HUES64 (cell line): Measurements from ENCODE around the gene XPC.

Experiments
- H3K27ac ChIP-seq: 2 replicates; pipeline ENCODE4 v1.7.0; 2013; ENCODE audit warnings: low read depth, low read length, inconsistent platforms
- H3K27me3 ChIP-seq: 2 replicates; pipeline ENCODE4 v1.6.1; 2013; ENCODE audit warnings: mild to moderate bottlenecking, low read length; ENCODE audit not compliant: insufficient read depth
- H3K36me3 ChIP-seq: 2 replicates; pipeline ENCODE4 v1.6.1; 2013; ENCODE audit warnings: mild to moderate bottlenecking, low read length; ENCODE audit not compliant: insufficient read depth
- H3K4me1 ChIP-seq: 2 replicates; pipeline ENCODE4 v1.6.1; 2013; ENCODE audit warnings: mild to moderate bottlenecking, low read length, moderate library complexity; ENCODE audit not compliant: insufficient read depth
- H3K4me3 ChIP-seq: 2 replicates; pipeline ENCODE4 v1.5.1; 2013; ENCODE audit warnings: mild to moderate bottlenecking, low read length, moderate library complexity
- H3K9ac ChIP-seq: 2 replicates; pipeline ENCODE4 v1.6.1; 2013; ENCODE audit warnings: mild to moderate bottlenecking, low read depth, low read length
- H3K9me3 ChIP-seq: 2 replicates; pipeline ENCODE4 v1.6.1; 2013; ENCODE audit warnings: low read depth, low read length; ENCODE audit not compliant: insufficient read depth
- WGBS: fragments of 150-250, 120-280 bp; methylation state at CpG from one replicate; pipeline ENCODE4 v1.1.7; 2013; ENCODE audit warnings: missing lambda C conversion rate; 5-methylcytosine and 5-hydroxymethylcytosine counted together

Gene XPC

DNA sequence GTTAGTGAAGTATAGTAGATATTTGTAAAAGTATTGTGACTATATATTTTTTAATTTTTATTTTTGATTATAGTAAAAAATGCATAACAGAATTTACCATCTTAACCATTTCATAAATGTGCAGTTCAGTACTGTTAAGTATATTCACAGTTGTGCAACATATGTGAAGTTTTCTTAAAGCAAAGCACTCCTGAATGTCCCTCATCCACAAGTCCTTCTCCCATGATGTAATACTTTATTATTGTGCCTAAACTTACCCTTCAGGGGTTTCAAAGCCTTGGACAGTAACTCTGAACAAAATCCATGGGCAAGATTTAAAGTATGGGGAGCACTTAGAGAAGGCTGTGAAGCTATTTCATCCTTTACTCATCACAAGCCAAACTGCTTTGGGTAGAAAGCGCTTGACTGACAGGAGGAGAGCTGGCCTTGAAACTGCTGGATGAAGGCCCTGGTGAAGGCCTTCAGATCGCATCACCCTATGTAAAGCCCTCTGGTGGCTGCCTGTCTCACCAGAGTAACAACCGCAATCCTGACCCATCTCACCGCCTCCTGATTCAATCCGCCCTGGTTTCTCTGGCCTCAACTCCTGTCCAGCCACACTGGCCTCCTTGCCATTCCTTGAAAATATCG is 28.3 kb upstream of the XPC start:
- no peaks in the 10 kb centered on the region for H3K27me3 ChIP-seq
- WGBS: 85% methylated on average over 6 of the region's 6 CpGs
- no peak overlapping the region for H3K27ac ChIP-seq
- H3K36me3 ChIP-seq: no peaks in the 10 kb centered on the region
- H3K4me3 ChIP-seq: no peak overlapping the region
- peaks cover 7% of the 10 kb centered on the region for H3K4me1 ChIP-seq
- no peaks in the 10 kb centered on the region for H3K9me3 ChIP-seq
- H3K9ac ChIP-seq: no peak overlapping the region

DNA sequence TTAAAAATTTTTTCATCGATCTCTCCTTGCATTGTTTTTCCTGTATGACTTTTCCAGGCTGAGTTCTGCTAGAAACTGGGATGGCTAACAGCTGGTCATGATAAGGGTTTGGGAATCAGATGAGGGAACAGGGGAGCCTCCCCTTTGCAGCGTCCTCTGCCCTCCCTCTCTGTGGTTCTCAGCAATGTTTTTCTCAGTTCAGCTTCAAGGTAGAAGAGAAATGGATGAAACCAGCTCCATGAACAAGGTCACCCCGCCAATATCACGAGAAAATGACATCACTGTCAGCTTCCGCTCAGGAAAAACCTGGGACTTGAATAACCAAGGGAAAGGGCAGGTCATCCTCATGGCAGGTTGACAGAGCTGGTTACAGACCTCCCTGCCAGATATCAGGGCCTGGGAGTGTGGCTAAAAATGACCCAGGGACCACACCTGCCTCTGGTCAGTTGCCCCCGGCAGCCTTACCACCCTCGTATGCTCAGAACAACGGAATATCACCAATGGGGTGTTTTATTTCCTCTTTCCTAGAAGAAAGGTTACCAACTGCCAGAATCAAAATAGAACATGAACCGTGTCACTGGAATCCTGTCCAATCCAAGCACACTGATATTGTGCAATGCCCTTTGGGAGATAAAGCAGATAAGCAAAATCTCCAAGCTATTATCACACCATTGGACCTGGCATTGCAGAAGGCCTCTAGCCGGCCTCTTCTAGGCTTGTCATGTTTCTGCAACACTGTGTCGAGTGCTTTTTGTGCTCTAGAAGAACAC is 26.3 kb upstream of the XPC start:
- H3K27ac ChIP-seq: no peak overlapping the region
- H3K4me1 ChIP-seq: no peaks in the 10 kb centered on the region; the same call in 1 of the 2 replicates
- H3K4me3 ChIP-seq: no peak overlapping the region
- 92% methylated on average over 11 of the region's 11 CpGs for WGBS
- no peaks in the 10 kb centered on the region for H3K9me3 ChIP-seq
- no peaks in the 10 kb centered on the region for H3K27me3 ChIP-seq
- no peak overlapping the region for H3K9ac ChIP-seq
- no peaks in the 10 kb centered on the region for H3K36me3 ChIP-seq

DNA sequence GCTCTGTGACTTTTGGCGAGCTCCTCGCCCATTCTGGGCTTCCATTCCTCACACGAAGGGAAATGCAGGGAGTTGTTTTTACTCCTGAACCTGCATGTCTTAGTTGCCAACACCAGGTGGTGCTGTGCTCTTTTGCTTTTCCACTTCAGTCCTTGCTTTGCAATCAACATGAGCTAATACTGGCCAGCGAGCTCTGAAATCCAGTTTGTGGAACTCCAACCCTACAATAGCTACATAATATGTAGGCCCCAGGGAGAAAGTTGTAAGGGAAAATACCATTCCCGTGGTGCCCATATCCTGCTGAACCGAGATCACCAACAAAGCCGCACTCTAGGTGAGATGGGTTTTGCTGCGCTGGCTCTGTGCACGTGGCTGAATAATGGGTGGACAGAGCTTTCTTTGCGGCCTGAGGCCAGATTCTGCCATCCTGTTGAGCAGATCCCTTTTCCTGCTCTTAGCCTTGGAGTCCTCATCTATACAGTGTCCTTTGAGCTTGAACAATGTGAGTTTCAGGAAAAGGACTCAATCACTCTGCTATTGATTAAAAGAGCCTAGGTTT is 25.2 kb upstream of the XPC start:
- Histone ChIP-seq H3K27me3 (no peaks in the 10 kb centered on the region), H3K4me3 (no peak overlapping the region), H3K4me1 (no peaks in the 10 kb centered on the region), H3K27ac (no peak overlapping the region), H3K36me3 (peaks cover 10% of the 10 kb centered on the region), H3K9ac (no peak overlapping the region), H3K9me3 (no peaks in the 10 kb centered on the region)
- WGBS: 56% methylated on average over 10 of the region's 10 CpGs

DNA sequence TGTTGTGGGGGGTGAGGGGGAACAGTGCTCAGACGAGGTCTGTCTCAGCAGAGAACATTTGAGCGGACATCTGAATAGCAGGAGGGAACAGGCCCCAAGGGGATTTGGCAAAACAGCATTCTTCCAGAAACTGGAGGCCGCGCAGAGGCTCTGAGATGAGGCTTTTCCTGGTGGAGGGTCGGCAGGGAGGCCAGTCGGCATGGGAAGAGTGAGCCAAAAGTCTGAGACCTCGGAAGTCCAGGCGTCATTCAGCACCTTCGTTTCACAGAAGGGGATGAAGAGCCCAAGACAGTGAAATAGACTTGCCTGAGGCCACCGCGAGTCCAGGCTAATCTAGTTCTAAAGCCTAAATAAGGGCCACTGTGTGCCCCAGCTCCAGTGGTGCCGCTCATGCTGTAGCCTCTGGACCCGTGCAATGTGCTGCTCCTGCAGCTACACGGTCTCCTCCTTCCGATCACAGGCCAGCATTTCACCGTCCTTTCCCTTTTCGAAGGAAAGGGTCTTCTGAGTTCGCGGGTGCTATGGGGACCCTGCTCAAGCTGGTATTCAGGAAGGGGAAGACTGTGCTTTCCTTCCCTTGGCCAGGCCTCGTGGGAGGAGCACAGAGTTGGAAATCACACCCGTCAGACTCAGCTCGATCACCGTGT is 24.6 kb upstream of the XPC start:
- H3K36me3 ChIP-seq: peaks cover 16% of the 10 kb centered on the region
- H3K4me3 ChIP-seq: no peak overlapping the region
- no peaks in the 10 kb centered on the region for H3K27me3 ChIP-seq
- H3K9ac ChIP-seq: no peak overlapping the region
- H3K27ac ChIP-seq: no peak overlapping the region
- WGBS: 76% methylated on average over 23 of the region's 23 CpGs
- no peaks in the 10 kb centered on the region for H3K4me1 ChIP-seq
- no peaks in the 10 kb centered on the region for H3K9me3 ChIP-seq

DNA sequence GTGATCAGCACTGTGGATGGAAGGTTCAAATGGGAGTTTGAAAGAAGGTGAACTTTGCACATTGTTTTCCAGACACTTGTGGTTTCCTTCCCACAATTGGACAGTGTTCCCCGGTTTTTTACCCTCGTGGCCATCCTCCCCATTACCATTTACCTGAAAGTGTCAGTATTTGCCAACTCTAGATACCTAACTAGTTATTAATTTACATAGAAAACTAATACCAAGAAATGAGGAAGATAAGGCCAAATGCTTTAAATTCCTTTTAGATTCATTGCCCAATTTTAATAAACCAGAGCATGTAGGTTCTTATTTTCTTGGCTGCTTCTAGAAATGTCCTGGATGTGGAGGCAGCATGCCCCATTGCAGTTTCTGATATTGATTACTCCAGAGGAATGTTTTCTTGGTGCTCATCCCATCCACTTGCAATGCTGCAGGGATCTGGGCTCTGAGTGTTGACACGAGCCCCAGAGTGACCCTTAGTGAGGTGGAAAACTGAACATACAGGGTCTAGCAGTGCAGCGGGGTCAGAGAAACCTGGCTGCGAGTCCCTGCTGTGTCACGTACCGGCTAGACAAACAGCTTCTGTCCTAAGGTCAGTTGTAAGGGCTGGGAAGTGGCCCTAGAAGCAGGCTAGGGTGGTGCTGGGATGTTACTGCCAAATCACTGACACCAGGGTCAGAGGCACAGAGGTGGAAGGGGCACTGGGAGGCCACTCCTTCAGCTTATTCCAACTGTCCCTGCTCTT is 23.7 kb upstream of the XPC start:
- Histone ChIP-seq H3K9ac (no peak overlapping the region), H3K27me3 (no peaks in the 10 kb centered on the region), H3K4me3 (no peak overlapping the region), H3K36me3 (peaks cover 24% of the 10 kb centered on the region), H3K4me1 (no peaks in the 10 kb centered on the region), H3K9me3 (no peaks in the 10 kb centered on the region), H3K27ac (no peak overlapping the region)
- 87% methylated on average over 7 of the region's 7 CpGs for WGBS

DNA sequence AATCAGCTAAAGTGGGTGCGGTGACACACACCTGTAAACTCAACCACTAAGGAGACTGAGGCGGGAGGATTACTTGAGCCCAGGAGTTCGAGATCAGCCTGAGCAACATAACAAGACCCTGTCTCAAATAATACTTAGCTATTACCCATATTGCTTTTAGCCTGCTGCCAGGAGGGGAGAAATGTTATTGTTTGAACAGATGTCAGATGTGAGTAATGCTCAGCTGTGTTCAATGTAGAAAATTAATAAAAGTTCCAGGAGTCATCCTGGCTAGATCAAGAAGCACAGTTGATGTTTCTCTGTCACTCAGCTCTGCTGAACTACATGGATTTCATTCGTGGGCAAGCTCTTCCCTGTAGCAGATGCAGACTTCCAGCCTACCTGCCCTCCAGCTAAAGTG is 22.4 kb upstream of the XPC start:
- Histone ChIP-seq H3K27ac (no peak overlapping the region), H3K27me3 (no peaks in the 10 kb centered on the region), H3K4me3 (no peak overlapping the region), H3K4me1 (no peaks in the 10 kb centered on the region), H3K36me3 (peaks cover 36% of the 10 kb centered on the region), H3K9ac (no peak overlapping the region), H3K9me3 (no peaks in the 10 kb centered on the region)
- 90% methylated on average over 4 of the region's 4 CpGs for WGBS

DNA sequence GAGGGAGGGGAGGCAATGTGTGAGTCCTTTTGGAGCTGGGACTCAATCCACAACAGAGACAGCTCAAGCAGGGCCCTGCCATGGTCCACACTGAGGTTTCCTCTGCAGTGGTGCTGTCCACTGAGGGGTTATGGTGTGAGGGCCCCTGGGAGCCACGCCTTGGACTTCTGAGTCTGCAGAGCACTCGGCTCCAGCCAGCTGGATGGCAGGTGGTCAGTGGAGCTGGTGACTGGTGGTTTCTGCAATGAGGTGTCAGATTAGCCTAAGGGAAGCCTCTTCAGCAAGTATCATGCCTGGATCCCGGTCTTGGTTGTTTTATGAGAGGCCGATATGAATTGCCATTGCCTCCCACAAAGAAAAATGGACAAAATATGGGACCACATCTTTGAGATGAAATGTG is 21.9 kb upstream of the XPC start:
- H3K4me3 ChIP-seq: no peak overlapping the region
- no peak overlapping the region for H3K9ac ChIP-seq
- peaks cover 36% of the 10 kb centered on the region for H3K36me3 ChIP-seq
- no peaks in the 10 kb centered on the region for H3K27me3 ChIP-seq
- no peaks in the 10 kb centered on the region for H3K9me3 ChIP-seq
- WGBS: 94% methylated on average over 4 of the region's 4 CpGs
- H3K27ac ChIP-seq: no peak overlapping the region
- H3K4me1 ChIP-seq: no peaks in the 10 kb centered on the region

DNA sequence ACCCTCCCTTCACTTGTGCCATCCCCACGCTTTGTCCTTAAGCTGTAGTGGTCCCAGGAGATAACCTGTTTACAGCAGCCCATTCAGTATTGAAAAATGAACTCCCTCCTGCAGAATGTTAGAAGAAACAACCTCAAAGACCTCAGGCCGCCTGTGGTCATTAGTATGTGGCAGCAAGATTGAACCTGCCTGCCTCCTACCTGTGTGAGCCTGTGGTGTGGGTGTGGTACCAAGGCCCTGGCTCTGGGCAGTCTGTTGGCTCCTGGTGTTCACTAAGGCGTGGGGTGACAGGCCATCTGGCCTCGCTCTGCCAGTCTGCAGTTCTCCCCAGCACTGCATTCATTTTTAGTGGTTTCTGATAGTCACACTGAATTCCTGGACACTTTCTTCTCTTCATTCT is 21.2 kb upstream of the XPC start:
- WGBS: 95% methylated on average over 4 of the region's 4 CpGs
- no peaks in the 10 kb centered on the region for H3K27me3 ChIP-seq
- no peaks in the 10 kb centered on the region for H3K4me1 ChIP-seq
- no peak overlapping the region for H3K27ac ChIP-seq
- H3K9me3 ChIP-seq: no peaks in the 10 kb centered on the region
- no peak overlapping the region for H3K4me3 ChIP-seq
- H3K36me3 ChIP-seq: peaks cover 38% of the 10 kb centered on the region
- no peak overlapping the region for H3K9ac ChIP-seq

DNA sequence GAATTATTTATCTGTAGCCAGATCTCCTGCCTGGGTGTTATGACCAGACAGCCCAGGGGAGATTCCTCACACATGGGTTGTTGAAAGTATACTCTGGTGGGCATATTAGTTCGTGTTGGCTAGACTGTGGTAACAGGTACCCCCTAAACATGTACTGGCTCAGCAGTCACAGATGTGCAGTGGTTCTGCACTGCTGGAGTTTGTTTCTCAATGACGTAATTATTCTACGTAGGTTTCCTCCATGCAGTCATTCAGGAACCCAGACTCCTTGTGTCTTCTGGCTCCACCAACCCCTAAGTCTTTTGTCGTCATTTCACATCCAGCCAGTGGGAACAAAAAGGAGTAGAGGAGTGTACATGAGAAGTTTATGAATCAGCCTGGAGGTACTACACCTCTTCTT is 16.5 kb upstream of the XPC start:
- Histone ChIP-seq H3K9me3 (no peaks in the 10 kb centered on the region), H3K4me3 (no peak overlapping the region), H3K9ac (no peak overlapping the region), H3K27ac (no peak overlapping the region), H3K27me3 (no peaks in the 10 kb centered on the region), H3K36me3 (peaks cover 38% of the 10 kb centered on the region), H3K4me1 (0 out of 2 replicates have a peak, but pooled peaks cover 4% of the 10 kb centered on the region)
- WGBS: 93% methylated on average over 4 of the region's 4 CpGs

DNA sequence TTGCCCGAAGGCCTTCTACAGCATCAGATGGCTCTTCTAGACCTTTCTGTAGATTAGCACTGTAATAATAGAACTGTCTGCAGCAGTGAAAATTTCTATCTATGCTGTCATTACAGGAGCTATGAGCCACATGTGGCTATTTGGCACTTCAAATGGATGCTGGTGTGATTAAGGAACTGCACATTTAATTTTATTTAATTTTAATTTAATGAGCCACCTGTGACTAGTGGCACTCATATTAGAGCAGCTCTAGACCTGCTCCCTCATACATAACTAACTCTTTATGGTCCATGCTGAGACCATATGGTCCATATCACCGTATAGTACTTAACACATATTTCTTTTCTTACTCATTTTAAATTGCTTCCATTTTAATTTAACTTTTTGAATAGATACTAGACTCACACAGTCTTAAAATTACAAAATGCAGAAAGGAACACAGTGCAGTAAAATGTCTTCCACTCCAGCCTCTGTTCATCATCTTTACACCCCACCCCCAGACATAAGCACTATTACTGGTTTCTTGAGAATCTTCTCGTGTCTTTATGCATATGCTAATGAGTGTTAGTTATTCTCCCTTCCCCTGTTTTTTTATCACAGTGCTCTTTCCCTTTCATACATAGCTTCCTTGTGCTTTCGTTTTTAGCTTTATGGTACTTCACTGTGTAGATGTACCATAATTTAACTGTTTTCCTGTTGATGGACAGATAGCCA is 9.8 kb upstream of the XPC start:
- H3K4me1 ChIP-seq: no peaks in the 10 kb centered on the region
- H3K4me3 ChIP-seq: no peak overlapping the region
- 96% methylated on average over 2 of the region's 4 CpGs for WGBS
- no peaks in the 10 kb centered on the region for H3K9me3 ChIP-seq
- peaks cover 51% of the 10 kb centered on the region for H3K36me3 ChIP-seq
- no peaks in the 10 kb centered on the region for H3K27me3 ChIP-seq
- no peak overlapping the region for H3K9ac ChIP-seq
- H3K27ac ChIP-seq: no peak overlapping the region
